Heart right ventricle (tissue), 16 donors: ENCODE results near the gene BRCA2. TPM values are rescaled to one million over a fixed set of nuclear protein-coding genes. Genes with fewer than 3 reads are reported as not detected.

ENCODE experiments used
- ATAC-seq, 8 donors: fragments of 200-7000 bp; cut with Tn5 transposase; one replicate each; pipeline ENCODE4 v1.9.1; 2020; ENCODE audit warnings: mild to moderate bottlenecking in 8 of 8, moderate library complexity in 8 of 8, moderate number of reproducible peaks in 1 of 8
- DNase-seq, 2 donors: peaks; one replicate each; pipeline ENCODE4 v3.0.0-alpha.2; 2020
- H3K27ac ChIP-seq, 10 donors: fragments of 200-600 bp; sonication (generic) in 2 of 10; one replicate each; pipeline versions ENCODE4 v1.5.0 to v1.8.0; 2020 to 2022; ENCODE audit warnings: mild to moderate bottlenecking in 3 of 10
- H3K27me3 ChIP-seq, 7 donors: fragments of 200-600 bp; one replicate each; pipeline ENCODE4 v1.8.0; 2021 to 2022; ENCODE audit warnings: mild to moderate bottlenecking in 2 of 7
- H3K36me3 ChIP-seq, 9 donors: fragments of 200-600 bp; sonication (generic) in 1 of 9; one replicate each; pipeline versions ENCODE4 v1.5.0 to v1.8.0; 2020 to 2022; ENCODE audit warnings: mild to moderate bottlenecking in 2 of 9
- H3K4me1 ChIP-seq, 9 donors: fragments of 200-600 bp; sonication (generic) in 1 of 9; one replicate each; pipeline versions ENCODE4 v1.5.0 to v1.8.0; 2020 to 2022; ENCODE audit warnings: mild to moderate bottlenecking in 4 of 9
- H3K4me3 ChIP-seq, 10 donors: fragments of 200-600 bp; sonication (generic) in 2 of 10; one replicate each; pipeline versions ENCODE4 v1.5.0 to v1.8.0; 2020 to 2022; ENCODE audit warnings: mild to moderate bottlenecking in 7 of 10, moderate library complexity in 2 of 10
- H3K9me3 ChIP-seq, 11 donors: fragments of 200-600 bp in 10 of 11; sonication (generic) in 2 of 11; one replicate each; pipeline versions ENCODE4 v1.5.0 to v1.8.0; 2013 to 2022; ENCODE audit warnings: mild to moderate bottlenecking in 2 of 11, control low read depth in 1 of 11, moderate library complexity in 1 of 11
- CTCF ChIP-seq, 9 donors: fragments of 200-600 bp; sonication (generic) in 2 of 9; IDR thresholded peaks; one replicate each; pipeline versions ENCODE4 v1.5.0 to v1.8.0; 2021 to 2022; ENCODE audit warnings: antibody characterized with exemption in 9 of 9, mild to moderate bottlenecking in 5 of 9, moderate library complexity in 1 of 9
- WGBS, 2 donors: extraction: QIAGEN DNeasy Blood & Tissue Kit; methylation state at CpG; one replicate each; pipeline ENCODE4 v1.1.7; 2013; ENCODE audit warnings: inconsistent platforms in 1 of 2; 5-methylcytosine and 5-hydroxymethylcytosine counted together
- intact Hi-C, 10 donors: fragments of 100-400 bp; cut with DNase I; formaldehyde crosslinking; loops; one replicate each; pipeline versions ENCODE4 v1.11.1 to v1.14.2; 2022
- polyA plus RNA-seq, 2 donors: library from polyadenylated mRNA; stranded (reverse); fragments of 200-250 nt; gene quantifications; one replicate each; pipeline ENCODE4 v1.2.3, GENCODE V29; 2013
- total RNA-seq, 10 donors: library from RNA; stranded (reverse); fragmentation: NEBNext Ultra II Directional in 3 of 10; extraction: Animal tissue kit (Norgen Biotek cat#: 25700) in 3 of 10; gene quantifications; one replicate each; pipeline versions ENCODE4 v1.2.1 to v1.2.4, GENCODE V29; 2021 to 2023
- donor health status: Arrhythmogenic right ventricular cardiomyopathy.
- donor health status: ischemic (EF 13 %, LVEDD 7.1; RV severe dilation, severe dysfunction).
- donor health status: healthy with polysubstance abuse.
- donor health status: DM: no; HTN: yes; CAD: no.
- donor health status: DM: no; HTN: no; CAD: no.
- donor health status: ischemic (EF 25% LVEDD 6.9; RV normal size, moderate dysfunction).
- donor health status: ischemic (EF 25% LVEDD 5.7; RV mildly dilated, moderate dysfunction).
- donor health status: healthy.
- donor health status: DM: yes; HTN: yes; CAD: no.
- donor health status: Ischemic cardiomyopathy.
- donor health status: ischemic (EF 35%, LVEDD 5.7; RV mildly dilated, moderate dysfunction).
- donor health status: nonischemic (EF 11% LVEDD 7.7; RV severe dilation, severe dysfunction).
- donor health status: DM: yes; HTN: yes; CAD: no.
- donor health status: PGD.
- donor health status: ischemic (EF 29% LVEDD 5.4; RV normal size, mild dysfunction).
- donor health status: nonischemic (EF 23%, LVEDD 6.1; RV moderate dilation, normal function).

The BRCA2 gene
- total and polyA plus RNA-seq, 12 donors = 0.04 to 2.3 (median 0.31) TPM

- intact Hi-C loops = no loop called here
- 82 to 84% methylated on average over 4 of the region's 4 CpGs for WGBS, 2 donors
- Histone ChIP-seq H3K4me1 (no peaks in the 10 kb centered on the region), H3K9me3 (no peaks in the 10 kb centered on the region), H3K27me3 (no peaks in the 10 kb centered on the region), H3K27ac (no peak overlapping the region), H3K4me3 (no peak overlapping the region), H3K36me3 (peaks cover 0 to 2% (median 0%) of the 10 kb centered on the region in 9 donors)
- DNase-seq (no peak), ATAC-seq (no peak)
- no peak for TF ChIP-seq CTCF (IDR thresholded peaks at IDR 0.05)
Measured at GRCh38 chr13:32390048-32390447, 74.7 kb downstream of the BRCA2 start.

GRCh38 chr13:32390484-32390883 is 75.2 kb downstream of the BRCA2 start:
- DNase-seq (no peak), ATAC-seq (no peak)
- TF ChIP-seq CTCF (IDR thresholded peaks at IDR 0.05) = no peak
- Histone ChIP-seq H3K4me1 (no peaks in the 10 kb centered on the region), H3K27ac (no peak overlapping the region), H3K27me3 (no peaks in the 10 kb centered on the region), H3K4me3 (no peak overlapping the region), H3K36me3 (peaks cover 0 to 7% (median 0%) of the 10 kb centered on the region in 9 donors), H3K9me3 (no peaks in the 10 kb centered on the region)
- 90 to 95% methylated on average over 1 of the region's 1 CpG for WGBS, 2 donors
- intact Hi-C loops = no loop called here

DNA sequence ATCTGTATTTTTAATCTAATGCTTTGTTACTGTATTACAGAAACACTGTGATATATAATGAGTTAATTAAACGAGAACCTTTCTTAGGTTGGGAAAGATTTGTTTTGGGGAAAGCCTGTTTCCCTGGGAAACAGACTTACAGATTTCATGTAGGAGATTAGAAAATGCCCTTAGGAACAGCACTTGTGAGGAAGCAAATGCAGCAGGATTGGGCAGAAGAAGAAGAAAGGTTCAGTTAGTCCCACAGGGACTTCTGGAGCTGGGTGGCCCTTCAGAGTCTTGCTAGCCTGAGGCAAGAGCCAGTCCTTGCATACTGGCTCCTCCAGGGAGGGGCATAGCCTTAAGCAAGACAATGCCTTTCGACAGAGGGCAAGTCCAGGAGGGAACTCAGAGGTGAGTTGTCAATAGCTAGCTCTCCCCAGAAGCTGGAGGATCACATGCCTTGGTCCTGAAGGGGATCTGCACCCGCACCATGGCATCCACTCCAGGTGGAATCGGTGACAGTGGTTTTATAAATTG is 75.9 kb downstream of the BRCA2 start:
- H3K27me3 ChIP-seq = no peaks in the 10 kb centered on the region
- 74 to 77% methylated on average over 4 of the region's 4 CpGs for WGBS, 2 donors
- no peak overlapping the region for H3K27ac ChIP-seq
- H3K4me1 ChIP-seq = no peaks in the 10 kb centered on the region
- DNase-seq (no peak), ATAC-seq (no peak)
- intact Hi-C loops = no loop called here
- no peak for TF ChIP-seq CTCF (IDR thresholded peaks at IDR 0.05)
- H3K36me3 ChIP-seq = peaks cover 0 to 11% (median 0%) of the 10 kb centered on the region in 9 donors
- no peaks in the 10 kb centered on the region for H3K9me3 ChIP-seq
- H3K4me3 ChIP-seq = no peak overlapping the region

- intact Hi-C loops = no loop called here
- Histone ChIP-seq H3K27ac (no peak overlapping the region), H3K9me3 (no peaks in the 10 kb centered on the region), H3K27me3 (no peaks in the 10 kb centered on the region), H3K36me3 (peaks cover 0 to 90% (median 4%) of the 10 kb centered on the region in 9 donors), H3K4me1 (no peaks in the 10 kb centered on the region), H3K4me3 (no peak overlapping the region)
- peak in 1 of 9 donors; percentile 7 for TF ChIP-seq CTCF (IDR thresholded peaks at IDR 0.05)
- 91 to 96% methylated on average over 4 of the region's 4 CpGs for WGBS, 2 donors
- DNase-seq (no peak), ATAC-seq (no peak)
Measured at GRCh38 chr13:32403108-32403507, 87.8 kb downstream of the BRCA2 start.
